ENCODE results near the gene RNU1-4. TPM values are rescaled to one million over a fixed set of nuclear protein-coding genes. Genes with fewer than 3 reads are reported as not detected.
A peak's percentile ranks its signal among the peaks of the same experiment; 100 is the strongest.
"Not testable (repeated sequence)": the region's sequence is repeated elsewhere in the genome, so short reads cannot be mapped to it uniquely, and the experiment has no call there.

Gene RNU1-4
- total RNA-seq, result 1,000 to 10,000 TPM; 1,264 to 5,208 (median 3,151) TPM
- polyA plus RNA-seq, result not detected
- long read RNA-seq, donor 1, result 0 reads
- long read RNA-seq, donor 2, result 0 reads

DNA sequence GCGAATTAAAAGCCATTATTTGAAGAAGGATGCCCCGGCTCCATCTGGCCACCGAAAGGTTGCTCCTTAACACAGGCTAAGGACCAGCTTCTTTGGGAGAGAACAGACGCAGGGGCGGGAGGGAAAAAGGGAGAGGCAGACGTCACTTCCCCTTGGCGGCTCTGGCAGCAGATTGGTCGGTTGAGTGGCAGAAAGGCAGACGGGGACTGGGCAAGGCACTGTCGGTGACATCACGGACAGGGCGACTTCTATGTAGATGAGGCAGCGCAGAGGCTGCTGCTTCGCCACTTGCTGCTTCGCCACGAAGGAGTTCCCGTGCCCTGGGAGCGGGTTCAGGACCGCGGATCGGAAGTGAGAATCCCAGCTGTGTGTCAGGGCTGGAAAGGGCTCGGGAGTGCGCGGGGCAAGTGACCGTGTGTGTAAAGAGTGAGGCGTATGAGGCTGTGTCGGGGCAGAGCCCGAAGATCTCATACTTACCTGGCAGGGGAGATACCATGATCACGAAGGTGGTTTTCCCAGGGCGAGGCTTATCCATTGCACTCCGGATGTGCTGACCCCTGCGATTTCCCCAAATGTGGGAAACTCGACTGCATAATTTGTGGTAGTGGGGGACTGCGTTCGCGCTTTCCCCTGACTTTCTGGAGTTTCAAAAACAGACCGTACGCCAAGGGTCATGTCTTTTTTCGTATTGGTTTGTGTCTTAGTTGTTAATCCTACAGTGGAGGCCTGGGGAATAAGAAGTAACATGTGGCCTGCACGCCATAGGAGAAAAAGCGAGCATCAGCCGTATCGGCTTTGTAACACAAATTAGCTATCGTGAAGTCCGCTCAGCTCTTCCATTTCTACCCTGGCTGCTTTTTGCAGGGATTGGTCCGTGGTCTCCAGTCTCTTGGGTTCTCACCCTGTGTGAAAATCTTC lies at the start of gene RNU1-4:
Gene RNU1-4, plus strand, starts transcription at position 470 of the 918 bp plus-strand sequence.
- DNase-seq; H3K4me1 ChIP-seq; H3K9me3 ChIP-seq; H3K27ac ChIP-seq; H3K4me3 ChIP-seq; H3K36me3 ChIP-seq (ENCODE audit: insufficient read depth in 1 of 2, low read depth in 1 of 2); H3K27me3 ChIP-seq (ENCODE audit: insufficient read depth in 3 of 3, low read length in 2 of 3); intact Hi-C loops (cut with DNase I): not testable (repeated sequence)
- ATAC-seq, result peak; percentile 92 to 99 (median 98)
- no CpG with 5 or more reads among the region's 46 CpGs for WGBS, 3 donors

- H3K27ac ChIP-seq; DNase-seq; H3K4me3 ChIP-seq; H3K4me1 ChIP-seq; H3K9me3 ChIP-seq; H3K36me3 ChIP-seq (ENCODE audit: insufficient read depth in 1 of 2, low read depth in 1 of 2); intact Hi-C loops (cut with DNase I); H3K27me3 ChIP-seq (ENCODE audit: insufficient read depth in 3 of 3, low read length in 2 of 3): not testable (repeated sequence)
- ATAC-seq, result peak in 1 of 4 donors; percentile 13
- WGBS, 3 donors, result 87 to 91% methylated on average over 4 of the region's 13 CpGs; no CpG with 5 or more reads in 1 of the 3 donors
These were observed 49.2 kb upstream of the RNU1-4 start for GRCh38 chr1:16690971-16691682.

- H3K4me1 ChIP-seq; intact Hi-C loops (cut with DNase I); DNase-seq; H3K36me3 ChIP-seq (ENCODE audit: insufficient read depth in 1 of 2, low read depth in 1 of 2); H3K4me3 ChIP-seq; H3K27me3 ChIP-seq (ENCODE audit: insufficient read depth in 3 of 3, low read length in 2 of 3); ATAC-seq; H3K9me3 ChIP-seq; H3K27ac ChIP-seq: not testable (repeated sequence)
- WGBS, 3 donors, result 7 to 13% methylated on average over 7 to 14 of the region's 39 CpGs; no CpG with 5 or more reads in 1 of the 3 donors
These were observed 48.0 kb upstream of the RNU1-4 start for GRCh38 chr1:16692283-16692682.

- intact Hi-C loops (cut with DNase I); DNase-seq; H3K4me3 ChIP-seq; H3K9me3 ChIP-seq; H3K27ac ChIP-seq; H3K36me3 ChIP-seq (ENCODE audit: insufficient read depth in 1 of 2, low read depth in 1 of 2); H3K4me1 ChIP-seq; H3K27me3 ChIP-seq (ENCODE audit: insufficient read depth in 3 of 3, low read length in 2 of 3): not testable (repeated sequence)
- 1 to 2% methylated on average over 13 to 18 of the region's 79 CpGs; no CpG with 5 or more reads in 1 of the 3 donors for WGBS, 3 donors
- peak; percentile 36 to 54 (median 38) for ATAC-seq
These were observed 47.4 kb upstream of the RNU1-4 start for GRCh38 chr1:16692717-16693448.

- H3K4me3 ChIP-seq; H3K27me3 ChIP-seq (ENCODE audit: insufficient read depth in 3 of 3, low read length in 2 of 3); H3K4me1 ChIP-seq; H3K27ac ChIP-seq; intact Hi-C loops (cut with DNase I); H3K9me3 ChIP-seq; H3K36me3 ChIP-seq (ENCODE audit: insufficient read depth in 1 of 2, low read depth in 1 of 2): not testable (repeated sequence)
- DNase-seq (peak in 1 of 2 donors; percentile 43), ATAC-seq (peak; percentile 26 to 73 (median 57))
- 0 to 2% (median 1%) methylated on average over 9 to 40 of the region's 96 CpGs for WGBS, 3 donors
These were observed 46.6 kb upstream of the RNU1-4 start for GRCh38 chr1:16693449-16694307.

DNA sequence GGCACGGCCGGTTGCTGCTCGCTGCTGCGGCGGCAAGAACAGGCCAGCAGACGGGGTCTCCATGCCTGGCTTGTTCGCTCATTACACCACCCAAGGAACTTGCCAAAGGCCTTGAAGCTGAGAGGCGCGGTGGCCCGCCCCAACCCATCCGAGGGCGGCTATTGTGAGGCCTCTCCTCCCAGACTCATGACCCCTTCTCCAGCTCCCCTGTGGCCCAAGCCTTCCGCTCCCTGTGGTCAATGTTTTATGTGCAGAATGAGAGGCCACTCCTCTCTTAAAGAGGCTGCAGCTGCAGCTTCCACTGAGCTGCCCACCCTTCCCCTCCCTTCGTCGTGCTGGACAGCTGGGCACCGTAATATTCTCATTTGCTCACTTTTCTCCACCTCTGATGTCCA lies 46.0 kb upstream of the RNU1-4 start:
- H3K36me3 ChIP-seq (ENCODE audit: insufficient read depth in 1 of 2, low read depth in 1 of 2); DNase-seq; intact Hi-C loops (cut with DNase I); H3K4me3 ChIP-seq; H3K27me3 ChIP-seq (ENCODE audit: insufficient read depth in 3 of 3, low read length in 2 of 3); H3K27ac ChIP-seq; H3K4me1 ChIP-seq; H3K9me3 ChIP-seq: not testable (repeated sequence)
- ATAC-seq, result peak in 2 of 4 donors; percentile 13 to 20
- WGBS, 3 donors, result no CpG with 5 or more reads among the region's 16 CpGs

- DNase-seq, result peak in 1 of 2 donors; percentile 41
- intact Hi-C loops (cut with DNase I); H3K9me3 ChIP-seq; H3K4me1 ChIP-seq; H3K36me3 ChIP-seq (ENCODE audit: insufficient read depth in 1 of 2, low read depth in 1 of 2); H3K4me3 ChIP-seq; H3K27me3 ChIP-seq (ENCODE audit: insufficient read depth in 3 of 3, low read length in 2 of 3); ATAC-seq; H3K27ac ChIP-seq: not testable (repeated sequence)
- 12 to 27% (median 13%) methylated on average over 12 to 27 of the region's 33 CpGs for WGBS, 3 donors
These were observed 43.7 kb upstream of the RNU1-4 start for GRCh38 chr1:16696507-16697150.

GRCh38 chr1:16697152-16697551 lies 43.2 kb upstream of the RNU1-4 start:
- WGBS, 3 donors, result 61 to 100% (median 84%) methylated on average over 2 to 4 of the region's 7 CpGs
- H3K4me3 ChIP-seq; H3K36me3 ChIP-seq (ENCODE audit: insufficient read depth in 1 of 2, low read depth in 1 of 2); intact Hi-C loops (cut with DNase I); H3K27me3 ChIP-seq (ENCODE audit: insufficient read depth in 3 of 3, low read length in 2 of 3); H3K27ac ChIP-seq; H3K4me1 ChIP-seq; ATAC-seq; H3K9me3 ChIP-seq; DNase-seq: not testable (repeated sequence)

DNA sequence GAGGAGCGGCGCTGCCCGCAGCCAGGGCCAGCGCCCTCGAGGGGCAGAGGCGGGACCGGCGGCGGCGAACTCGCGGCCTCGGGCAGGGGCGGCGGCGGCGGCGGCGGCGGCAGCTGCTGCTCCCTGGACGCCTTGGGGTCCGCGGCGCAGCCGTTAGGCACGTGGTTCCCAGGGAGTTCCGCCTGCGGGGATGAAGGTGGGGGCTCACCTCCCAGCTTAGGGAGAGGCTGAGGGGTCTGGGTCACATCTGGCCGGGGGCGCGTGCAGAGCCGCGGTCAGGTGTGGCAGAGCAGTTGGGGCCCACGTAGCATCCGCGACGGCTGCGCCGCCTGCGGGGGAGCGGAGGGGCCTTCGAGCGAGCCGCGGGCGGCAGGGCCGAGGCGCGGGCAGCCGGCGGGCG lies 40.9 kb upstream of the RNU1-4 start:
- H3K27me3 ChIP-seq (ENCODE audit: insufficient read depth in 3 of 3, low read length in 2 of 3); H3K4me3 ChIP-seq; H3K4me1 ChIP-seq; ATAC-seq; H3K27ac ChIP-seq; H3K9me3 ChIP-seq; H3K36me3 ChIP-seq (ENCODE audit: insufficient read depth in 1 of 2, low read depth in 1 of 2); DNase-seq; intact Hi-C loops (cut with DNase I): not testable (repeated sequence)
- 6 to 9% (median 6%) methylated on average over 14 to 48 of the region's 52 CpGs for WGBS, 3 donors
